Thoracic aorta (tissue), 2 donors: ENCODE data around the gene PPP2CA. TPM values are rescaled to one million over a fixed set of nuclear protein-coding genes. Genes with fewer than 3 reads are reported as not detected.

Source experiments
- ATAC-seq: fragments of 150-250 bp; one replicate; pipeline ENCODE4 v1.8.0; 2017; ENCODE audit warnings: low read depth; ENCODE audit not compliant: insufficient number of reproducible peaks, low FRiP score
- DNase-seq: peaks from one replicate; pipeline ENCODE4 v3.0.0-alpha.2; 2020; ENCODE audit warnings: low spot score
- H3K27ac ChIP-seq, 2 donors: fragments of 200-600 bp; sonication (generic); 1 replicate in 1 of 2; 2 replicates in 1 of 2; pipeline ENCODE4 v1.5.1; 2016; ENCODE audit warnings: mild to moderate bottlenecking in 2 of 2, moderate library complexity in 2 of 2
- H3K27me3 ChIP-seq: fragments of 200-600 bp; sonication (generic); replicated peaks from 2 replicates; pipeline ENCODE4 v1.6.0; 2016; ENCODE audit warnings: mild to moderate bottlenecking; ENCODE audit not compliant: insufficient read depth
- H3K36me3 ChIP-seq: fragments of 200-600 bp; sonication (generic); one replicate; pipeline ENCODE4 v1.5.1; 2016
- H3K4me1 ChIP-seq, 2 donors: fragments of 200-600 bp; sonication (generic); 1 replicate in 1 of 2; 2 replicates in 1 of 2; pipeline versions ENCODE4 v1.5.1 to v1.6.0; 2016; ENCODE audit warnings: low read depth in 2 of 2, mild to moderate bottlenecking in 1 of 2; ENCODE audit not compliant: control insufficient read depth in 1 of 2
- H3K4me3 ChIP-seq: fragments of 200-600 bp; sonication (generic); 2 replicates; pipeline ENCODE4 v1.5.1; 2016; ENCODE audit warnings: mild to moderate bottlenecking
- H3K9me3 ChIP-seq: fragments of 200-600 bp; sonication (generic); 2 replicates; pipeline ENCODE4 v1.5.1; 2016
- total RNA-seq, 2 donors: library from RNA; depleted of rRNA; stranded (reverse); fragments of >200 nt; gene quantifications; one replicate each; pipeline versions ENCODE4 v1.1.0 to v1.2.3, GENCODE V29; 2016
- TF ChIP-seq, protein P1 (sequence below): fragments of 200-600 bp; sonication (generic); IDR thresholded peaks from one replicate; pipeline ENCODE4 v1.5.1; 2019; ENCODE audit warnings: antibody characterized with exemption

PPP2CA gene
- total RNA-seq, 2 donors from 2014 or later: 53.9 to 145 TPM

DNA sequence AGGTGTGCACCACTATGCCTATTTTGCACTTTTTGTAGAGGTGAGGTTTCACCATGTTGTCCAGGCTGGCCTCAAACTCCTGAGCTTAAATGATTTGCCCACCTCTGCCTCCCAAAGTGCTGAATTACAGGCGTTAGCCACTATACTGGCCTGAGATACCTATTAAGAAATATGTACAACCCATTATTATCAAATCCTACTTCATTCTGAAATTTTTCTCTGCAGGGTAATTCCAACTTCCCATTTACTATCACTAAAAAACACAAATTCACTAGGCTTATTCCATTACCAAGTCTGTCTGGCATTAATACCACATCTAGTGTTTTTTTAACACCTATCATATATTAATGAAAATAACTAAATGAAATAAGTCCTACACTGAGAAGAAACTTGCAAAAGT, 18.2 kb downstream of the PPP2CA start:
- Histone ChIP-seq H3K9me3 (no peaks in the 10 kb centered on the region), H3K27me3 (no peaks in the 10 kb centered on the region), H3K4me1 (peaks cover 21 to 45% of the 10 kb centered on the region in 2 donors), H3K27ac (no peak overlapping the region), H3K36me3 (peaks cover 6% of the 10 kb centered on the region), H3K4me3 (no peak overlapping the region)
- TF ChIP-seq, protein P1, sequence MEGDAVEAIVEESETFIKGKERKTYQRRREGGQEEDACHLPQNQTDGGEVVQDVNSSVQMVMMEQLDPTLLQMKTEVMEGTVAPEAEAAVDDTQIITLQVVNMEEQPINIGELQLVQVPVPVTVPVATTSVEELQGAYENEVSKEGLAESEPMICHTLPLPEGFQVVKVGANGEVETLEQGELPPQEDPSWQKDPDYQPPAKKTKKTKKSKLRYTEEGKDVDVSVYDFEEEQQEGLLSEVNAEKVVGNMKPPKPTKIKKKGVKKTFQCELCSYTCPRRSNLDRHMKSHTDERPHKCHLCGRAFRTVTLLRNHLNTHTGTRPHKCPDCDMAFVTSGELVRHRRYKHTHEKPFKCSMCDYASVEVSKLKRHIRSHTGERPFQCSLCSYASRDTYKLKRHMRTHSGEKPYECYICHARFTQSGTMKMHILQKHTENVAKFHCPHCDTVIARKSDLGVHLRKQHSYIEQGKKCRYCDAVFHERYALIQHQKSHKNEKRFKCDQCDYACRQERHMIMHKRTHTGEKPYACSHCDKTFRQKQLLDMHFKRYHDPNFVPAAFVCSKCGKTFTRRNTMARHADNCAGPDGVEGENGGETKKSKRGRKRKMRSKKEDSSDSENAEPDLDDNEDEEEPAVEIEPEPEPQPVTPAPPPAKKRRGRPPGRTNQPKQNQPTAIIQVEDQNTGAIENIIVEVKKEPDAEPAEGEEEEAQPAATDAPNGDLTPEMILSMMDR: no peak
- no peak for ATAC-seq
- DNase-seq: no peak

DNA sequence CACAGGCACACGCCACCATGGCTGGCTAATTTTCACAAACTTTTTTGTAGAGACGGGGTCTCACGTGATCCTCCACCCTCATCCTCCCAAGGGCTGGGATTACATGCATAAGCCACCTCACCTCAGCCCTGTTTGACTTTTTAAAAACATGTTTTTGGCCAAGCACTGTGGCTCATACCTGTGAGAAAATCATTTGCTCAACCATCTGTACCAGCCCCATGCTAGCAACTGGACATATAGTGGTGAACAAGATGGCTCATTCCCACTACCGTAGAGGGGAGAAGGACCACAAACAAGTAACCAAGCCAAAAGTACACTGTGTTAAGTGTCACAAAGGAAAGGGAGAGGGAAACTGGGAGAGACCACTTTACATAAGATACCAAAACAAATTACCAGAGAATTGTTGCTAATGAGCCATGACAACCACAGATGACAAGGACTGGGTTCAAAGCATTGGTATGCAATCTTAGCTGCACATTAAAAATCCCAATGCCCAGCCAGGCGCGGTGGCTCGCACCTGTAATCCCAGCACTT, 19.2 kb downstream of the PPP2CA start:
- TF ChIP-seq, protein P1: no peak
- peaks cover 6% of the 10 kb centered on the region for H3K36me3 ChIP-seq
- peaks cover 21 to 45% of the 10 kb centered on the region in 2 donors for H3K4me1 ChIP-seq
- no peak overlapping the region for H3K27ac ChIP-seq
- DNase-seq: no peak
- H3K27me3 ChIP-seq: no peaks in the 10 kb centered on the region
- H3K4me3 ChIP-seq: no peak overlapping the region
- no peaks in the 10 kb centered on the region for H3K9me3 ChIP-seq
- ATAC-seq: no peak

DNA sequence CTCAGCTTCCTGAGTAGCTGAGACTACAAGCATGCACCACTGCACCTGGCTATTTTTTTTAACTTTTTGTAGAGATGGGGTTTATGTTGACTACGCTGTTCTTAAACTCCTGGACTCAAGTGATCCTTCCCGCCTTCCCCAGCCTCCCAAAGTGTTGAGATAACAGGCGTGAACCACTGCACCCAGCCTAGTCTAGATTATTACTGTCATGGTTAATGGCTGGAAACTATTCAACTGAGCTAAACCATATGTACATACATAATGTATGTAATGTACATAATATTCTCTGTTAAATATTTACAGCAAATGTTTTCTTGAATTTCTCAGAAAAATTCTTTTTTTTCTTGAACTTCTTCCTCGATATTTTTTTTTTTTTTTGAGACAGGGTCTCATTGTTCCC, 21.3 kb downstream of the PPP2CA start:
- peaks cover 14 to 29% of the 10 kb centered on the region in 2 donors for H3K4me1 ChIP-seq
- no peak overlapping the region for H3K27ac ChIP-seq
- no peaks in the 10 kb centered on the region for H3K27me3 ChIP-seq
- DNase-seq (no peak), ATAC-seq (no peak)
- no peak overlapping the region for H3K4me3 ChIP-seq
- peaks cover 27% of the 10 kb centered on the region for H3K36me3 ChIP-seq
- TF ChIP-seq, protein P1: no peak
- no peaks in the 10 kb centered on the region for H3K9me3 ChIP-seq

DNA sequence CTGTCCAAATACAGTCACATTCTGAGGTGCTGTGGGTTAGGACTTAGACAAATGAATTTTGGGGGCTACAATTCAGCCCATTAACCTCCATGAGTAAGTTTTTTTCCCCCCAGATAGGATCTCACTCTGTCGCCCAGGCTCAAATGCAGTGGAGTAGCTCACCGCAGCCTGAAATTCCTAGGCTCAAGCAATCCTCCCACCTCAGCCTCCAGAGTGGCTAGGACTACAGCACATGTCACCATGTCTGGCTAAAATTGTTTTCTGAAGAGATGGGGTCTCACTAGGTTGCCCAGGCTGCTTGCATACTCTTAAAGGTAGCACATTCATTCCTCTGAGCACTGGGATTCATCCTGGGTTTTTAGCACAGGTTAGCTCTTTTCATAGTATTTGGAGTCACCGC, 22.2 kb downstream of the PPP2CA start:
- peaks cover 8 to 20% of the 10 kb centered on the region in 2 donors for H3K4me1 ChIP-seq
- H3K27ac ChIP-seq: no peak overlapping the region
- no peaks in the 10 kb centered on the region for H3K27me3 ChIP-seq
- H3K36me3 ChIP-seq: peaks cover 35% of the 10 kb centered on the region
- no peak for ATAC-seq
- TF ChIP-seq, protein P1: no peak
- H3K4me3 ChIP-seq: no peak overlapping the region
- no peak for DNase-seq
- H3K9me3 ChIP-seq: no peaks in the 10 kb centered on the region

DNA sequence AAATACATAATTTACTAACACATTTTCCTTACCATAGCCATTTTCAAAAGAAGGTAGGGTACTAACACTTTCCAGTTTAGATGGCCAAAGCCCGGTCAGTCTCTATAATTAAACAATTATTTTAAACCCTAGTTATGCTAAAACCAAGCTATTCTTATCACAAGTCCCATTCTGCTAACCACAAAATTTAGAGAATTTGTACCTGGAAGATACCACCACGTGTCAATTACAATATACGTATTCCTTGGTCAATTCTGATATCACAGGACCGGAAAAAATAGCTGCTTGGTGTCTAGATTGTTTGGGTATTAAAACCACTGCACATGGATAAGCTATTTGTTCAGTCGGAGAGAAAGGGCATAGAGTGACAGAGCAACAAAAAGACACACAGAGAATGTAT, 30.2 kb downstream of the PPP2CA start:
- no peak for ATAC-seq
- Histone ChIP-seq H3K36me3 (peaks cover 26% of the 10 kb centered on the region), H3K4me1 (no peaks in the 10 kb centered on the region), H3K27ac (no peak overlapping the region), H3K27me3 (no peaks in the 10 kb centered on the region), H3K9me3 (no peaks in the 10 kb centered on the region), H3K4me3 (no peak overlapping the region)
- TF ChIP-seq, protein P1: no peak
- DNase-seq: no peak
